Activated CD8-positive, alpha-beta memory T cell treated with anti-CD3 and anti-CD28 coated beads for 4 hours (primary cell): ENCODE measurements around the gene MPP2.
A peak's percentile ranks its signal among the peaks of the same experiment; 100 is the strongest.
"Not testable (repeated sequence)": the region's sequence is repeated elsewhere in the genome, so short reads cannot be mapped to it uniquely, and the experiment has no call there.

Experiments used
- DNase-seq, 2 donors: peaks; one replicate each; pipeline ENCODE4 v3.0.0-alpha.2; 2020; ENCODE audit warnings: low read depth in 2 of 2

Gene MPP2

DNA sequence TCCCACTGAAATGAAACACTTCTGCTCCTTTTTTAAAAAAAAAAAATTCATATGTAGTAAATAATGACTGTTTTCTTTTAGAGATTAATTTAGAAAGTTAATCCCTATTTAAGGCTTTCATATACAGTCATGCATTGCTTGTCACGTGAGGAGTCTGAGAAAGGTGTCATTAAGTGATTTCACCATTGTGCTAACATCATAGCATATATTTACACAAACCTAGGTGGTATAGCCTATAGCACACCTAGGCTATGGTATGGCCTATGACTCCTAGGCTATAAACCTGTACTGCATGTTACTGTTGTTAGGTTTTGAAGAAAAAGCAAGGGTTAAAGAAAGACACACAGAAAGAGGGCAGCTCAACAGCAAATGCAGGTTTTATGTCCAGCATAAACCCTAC is 21.3 kb upstream of the MPP2 start:
- no peak for DNase-seq

DNA sequence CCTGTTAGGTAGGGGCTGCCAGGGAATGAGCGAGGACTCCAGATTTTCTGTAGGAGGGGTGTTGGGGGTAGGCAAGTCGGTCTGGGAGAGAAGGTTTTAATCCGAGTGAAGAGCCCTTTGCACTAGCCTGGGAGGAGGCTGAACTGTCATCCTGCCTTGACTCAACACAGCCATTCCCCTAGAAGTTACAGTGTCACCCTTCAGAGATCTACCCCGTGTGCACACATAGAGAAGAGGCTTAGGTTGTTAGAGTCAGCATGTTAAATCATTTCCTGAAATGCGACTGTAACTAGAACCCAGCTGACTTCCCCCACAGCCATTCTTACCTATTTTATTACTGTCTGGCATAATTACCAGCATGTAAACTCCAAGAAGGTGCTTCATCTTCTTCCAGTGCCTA is 20.6 kb upstream of the MPP2 start:
- DNase-seq: not testable (repeated sequence)

DNA sequence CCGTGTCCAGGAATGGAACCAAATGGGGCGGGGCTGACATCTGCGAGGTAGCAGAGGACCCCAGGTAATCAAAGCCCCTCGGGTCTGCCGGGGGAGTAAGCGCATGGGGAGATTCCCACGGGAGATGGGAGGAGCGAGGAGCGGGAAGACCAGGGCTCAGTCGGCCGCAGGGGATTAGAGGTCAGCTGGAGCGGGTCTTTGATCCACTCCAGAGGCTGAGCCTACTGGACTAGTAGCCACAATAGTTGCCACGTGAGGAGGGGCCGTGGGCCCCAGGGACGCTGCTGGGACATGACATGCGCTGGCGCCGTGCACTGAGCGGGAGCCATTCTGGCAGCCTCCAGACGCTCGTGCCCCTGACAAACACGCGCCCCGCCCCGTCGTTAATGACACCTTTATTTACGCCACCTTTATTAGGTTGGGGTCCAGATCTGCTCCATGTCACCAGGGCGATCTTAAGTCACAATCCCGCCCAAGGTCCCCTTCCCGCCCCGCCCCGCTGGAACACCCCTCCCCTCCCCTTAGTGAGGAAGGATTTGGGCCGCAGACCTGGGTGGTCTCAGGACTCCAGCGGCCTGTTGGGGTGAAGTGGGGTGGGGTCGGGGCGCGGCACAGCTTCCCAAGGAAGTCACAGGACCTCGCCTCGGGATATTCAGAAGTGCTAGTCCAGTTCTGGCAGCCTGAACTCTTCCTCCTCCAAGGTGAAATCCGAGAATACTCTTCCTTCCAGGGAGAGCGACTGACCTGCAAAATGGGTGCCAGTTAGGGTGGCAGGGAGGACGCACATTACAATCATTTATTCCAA is 19.9 kb upstream of the MPP2 start:
- no peak for DNase-seq

GRCh38 chr17:43924558-43924957 is 17.2 kb upstream of the MPP2 start:
- DNase-seq: no peak

- DNase-seq: no peak
Observed at GRCh38 chr17:43920500-43921095, 13.3 kb upstream of the MPP2 start.

- no peak for DNase-seq
Observed at GRCh38 chr17:43918026-43918389, 10.7 kb upstream of the MPP2 start.

DNA sequence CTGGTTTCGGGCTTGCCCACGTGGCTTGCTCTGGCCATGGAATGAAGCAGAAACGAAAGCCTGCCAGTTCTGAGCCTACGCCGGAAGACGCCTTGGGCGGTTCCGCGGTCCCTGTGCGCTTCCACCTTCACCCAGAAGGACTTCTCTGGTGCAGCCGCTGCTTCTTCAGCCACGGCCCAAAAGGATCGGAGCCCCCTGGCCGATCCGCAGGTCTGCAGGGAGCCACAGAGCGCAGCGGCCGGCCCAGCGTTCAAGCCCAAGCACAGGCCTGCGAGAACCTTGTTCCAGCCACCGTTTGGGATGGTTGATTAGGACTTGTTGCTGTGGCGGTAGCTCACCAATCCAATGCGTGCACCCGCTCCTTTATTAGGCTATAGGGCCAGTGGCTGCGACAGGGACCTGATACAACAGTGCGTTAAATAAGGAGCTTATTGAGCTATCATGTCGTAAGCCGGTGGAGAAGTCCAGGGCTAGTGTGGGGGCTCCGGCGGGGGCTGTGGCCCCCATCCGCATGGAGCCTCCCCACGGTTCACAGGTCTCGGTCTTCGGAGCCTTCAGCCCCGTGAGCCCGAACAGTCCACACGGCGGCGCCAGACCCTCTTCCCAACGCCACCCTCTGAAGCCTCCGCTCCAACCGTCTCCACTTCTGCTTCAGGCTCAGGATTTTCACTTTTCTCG is 10.2 kb upstream of the MPP2 start:
- peak in 1 of 2 donors; percentile 29 for DNase-seq

GRCh38 chr17:43917016-43917347 is 9.6 kb upstream of the MPP2 start:
- DNase-seq: no peak

DNA sequence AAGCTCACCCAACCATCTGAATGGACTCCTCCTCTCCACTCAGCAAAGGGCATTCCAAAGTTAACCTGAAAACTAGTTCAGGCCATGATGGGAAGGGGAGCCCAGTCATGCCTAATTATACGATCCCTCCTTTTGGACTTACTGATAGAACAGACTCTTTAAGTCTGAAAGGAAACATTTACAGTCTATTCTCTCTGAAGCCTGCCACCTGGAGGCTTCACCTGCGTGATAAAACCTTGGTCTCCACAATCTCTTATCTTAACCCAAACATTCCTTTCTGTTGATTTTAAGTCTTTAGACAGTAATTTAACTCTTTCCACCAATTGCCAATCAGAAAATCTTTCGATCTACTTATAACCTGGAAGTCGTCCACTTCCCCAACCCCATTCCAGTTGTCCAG is 9.0 kb upstream of the MPP2 start:
- DNase-seq: no peak

DNA sequence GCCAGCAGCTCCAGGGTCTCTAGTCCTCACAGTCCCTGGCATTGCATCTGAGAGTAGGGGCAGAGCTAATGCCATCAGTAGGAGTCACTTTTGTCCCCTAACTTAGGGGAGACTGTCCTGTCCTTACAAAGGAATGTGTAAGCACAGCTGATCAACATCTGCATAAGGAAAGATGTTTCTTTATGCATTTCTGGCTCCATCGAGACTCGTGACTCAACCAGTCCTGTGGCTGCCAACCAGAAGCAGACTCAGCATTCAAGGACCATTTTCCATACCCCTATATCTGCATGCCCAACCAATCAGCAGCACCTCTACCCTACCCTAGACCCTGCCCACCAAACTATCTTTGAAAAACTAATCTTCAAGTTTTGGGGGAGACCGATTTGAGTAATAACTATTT is 8.2 kb upstream of the MPP2 start:
- DNase-seq: no peak

GRCh38 chr17:43914451-43914850 is 7.1 kb upstream of the MPP2 start:
- no peak for DNase-seq

DNA sequence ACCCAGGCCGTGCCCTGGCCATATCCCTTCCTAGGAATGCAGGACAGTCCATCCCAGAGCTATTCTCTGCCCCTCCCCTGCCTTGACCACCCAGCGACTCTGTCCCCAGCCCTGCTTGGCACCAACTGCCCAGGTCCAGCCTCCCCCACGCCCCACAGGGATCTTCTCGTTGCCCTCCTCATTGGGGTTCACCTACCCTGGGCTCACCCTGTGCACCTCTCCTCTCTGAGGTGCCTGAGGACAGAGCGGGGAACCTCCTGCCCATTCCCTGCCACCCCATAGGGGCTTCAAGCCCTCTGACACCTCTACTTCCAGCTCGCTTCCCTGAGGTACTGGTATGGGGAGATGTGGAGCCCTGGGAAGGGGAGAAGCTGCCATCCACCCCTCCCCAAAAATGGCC is 6.2 kb upstream of the MPP2 start:
- no peak for DNase-seq

- DNase-seq: no peak
Observed at GRCh38 chr17:43912635-43913304, 5.4 kb upstream of the MPP2 start.

- no peak for DNase-seq
Observed at GRCh38 chr17:43911904-43912303, 4.6 kb upstream of the MPP2 start.

DNA sequence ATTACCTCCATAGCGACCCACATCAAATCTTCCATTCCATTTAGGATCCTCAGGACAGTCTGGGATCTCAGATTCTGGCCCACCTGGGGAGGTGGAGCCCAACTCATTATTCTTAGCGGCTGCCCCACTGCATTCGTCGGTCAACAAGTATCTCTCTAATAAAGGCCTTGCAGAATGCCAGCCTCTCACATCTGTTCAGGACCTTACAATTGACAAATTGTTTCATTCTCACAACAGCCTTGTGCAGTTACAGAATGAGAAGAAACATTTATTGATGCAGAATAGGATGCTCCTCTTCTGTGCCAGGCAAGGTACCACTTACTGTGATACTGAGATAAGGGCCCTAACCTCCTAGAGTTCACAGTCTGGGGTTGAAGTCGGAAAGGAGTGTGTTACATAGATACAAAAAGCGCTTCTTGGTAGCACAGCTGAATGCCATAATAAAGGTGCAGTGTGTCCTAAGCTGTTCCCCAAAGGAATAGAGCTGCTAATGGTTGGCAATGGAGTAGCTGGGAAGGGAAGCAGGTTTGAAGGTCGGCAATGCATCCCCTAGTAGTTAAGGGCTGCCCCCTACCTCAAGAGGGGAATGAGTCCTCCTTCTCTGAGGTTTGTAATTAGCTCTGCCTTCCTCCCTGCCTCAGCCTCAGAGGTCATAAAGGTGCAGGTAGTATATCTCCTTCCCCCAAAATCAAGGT is 2.3 kb upstream of the MPP2 start:
- DNase-seq: no peak

DNA sequence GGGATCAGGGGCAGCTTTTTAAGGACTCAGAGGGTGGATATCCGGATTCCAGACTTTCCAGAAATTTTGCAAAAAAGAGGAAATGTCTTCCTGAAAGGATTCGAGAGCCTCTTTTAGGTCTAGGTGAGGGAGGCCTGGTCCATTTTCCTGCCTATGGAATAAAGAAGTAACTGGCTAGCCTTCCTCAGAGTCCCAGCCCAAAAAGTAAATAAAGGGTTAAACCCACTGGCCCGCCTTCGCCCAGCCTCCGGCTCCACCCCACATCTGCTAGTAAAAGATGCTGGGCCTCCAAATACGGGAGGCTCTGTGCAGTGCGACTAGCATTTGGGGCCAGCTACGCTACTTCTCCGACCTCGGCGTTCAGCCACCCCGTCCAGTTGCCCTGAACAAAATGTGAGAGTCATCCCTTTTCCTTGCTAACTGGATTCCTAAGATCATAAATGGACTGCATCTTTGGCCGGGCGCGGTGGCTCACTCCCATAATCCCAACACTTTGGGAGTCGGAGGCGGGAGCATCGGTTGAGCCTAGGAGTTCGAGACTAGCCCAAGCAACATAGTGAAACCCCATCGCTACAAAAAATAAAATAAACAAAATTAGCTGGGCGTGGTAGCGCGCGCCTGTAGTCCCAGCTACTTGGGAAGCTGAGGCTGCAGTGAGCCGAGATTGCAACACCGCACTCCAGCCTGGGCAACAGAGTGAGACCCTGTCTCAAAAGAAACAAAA is 824 bp upstream of the MPP2 start:
- DNase-seq: no peak

- no peak for DNase-seq
Observed at GRCh38 chr17:43906951-43907424, 348 bp downstream of the MPP2 start.

DNA sequence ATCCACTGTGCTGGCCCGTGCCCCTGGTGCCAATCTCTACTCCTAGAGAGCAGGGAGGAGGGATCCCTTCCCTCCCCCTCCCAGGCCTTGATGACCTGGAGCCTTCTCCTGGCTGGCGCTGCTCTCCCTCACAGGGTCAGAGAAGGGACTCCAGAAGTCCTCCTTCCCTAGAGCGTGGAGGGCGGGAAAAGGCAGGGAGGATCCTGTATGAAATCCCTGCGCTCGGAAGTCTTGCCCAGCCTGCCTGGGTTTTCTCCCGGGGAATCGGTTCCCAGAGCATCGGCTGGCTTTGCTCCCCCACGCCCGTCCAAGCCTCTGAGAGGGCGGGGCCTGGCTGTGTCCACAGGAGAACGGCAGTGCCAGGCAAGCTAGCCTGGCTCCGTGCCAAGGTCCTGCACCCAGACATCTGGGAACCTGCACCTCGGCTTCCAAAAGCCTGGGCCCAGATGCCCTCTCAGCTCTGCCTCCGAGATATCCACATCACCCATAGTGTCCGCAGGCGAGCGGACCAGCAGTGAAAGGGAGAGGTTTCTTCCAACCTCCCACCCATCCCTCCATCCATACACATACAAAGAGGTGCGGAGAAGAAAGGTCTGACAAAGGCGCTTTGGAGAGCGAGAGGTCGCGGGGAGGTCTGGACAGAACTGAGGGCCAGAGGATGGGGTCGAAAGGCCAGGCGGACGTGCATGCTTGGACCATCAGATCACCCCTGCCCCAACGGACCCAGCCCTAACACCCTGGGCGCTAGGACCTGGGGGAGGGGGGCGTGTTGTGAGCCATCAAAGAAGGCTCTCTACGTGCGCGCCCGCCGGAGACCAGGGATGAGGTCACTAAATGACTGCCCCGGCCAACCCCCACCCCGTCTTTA is 1.1 kb downstream of the MPP2 start:
- DNase-seq: no peak

- DNase-seq: no peak
Observed at GRCh38 chr17:43905400-43905984, 1.8 kb downstream of the MPP2 start.
